AG10803 (cell line): Measurements from ENCODE around the gene ACBD6.

Experiments used
- DNase-seq: peaks from one replicate; pipeline ENCODE4 v3.0.0; 2010; ENCODE audit warnings: low read depth
- H3K4me3 ChIP-seq: 2 replicates; pipeline ENCODE4 v1.5.1; 2011; ENCODE audit warnings: mild to moderate bottlenecking, low read length, control low read depth
- CTCF ChIP-seq: conservative IDR thresholded peaks from 2 replicates; pipeline ENCODE4 v1.5.1; 2011; ENCODE audit warnings: mild to moderate bottlenecking, low read length, control low read depth, inconsistent platforms

ACBD6 gene

GRCh38 chr1:180489313-180489712 is 13.1 kb downstream of the ACBD6 start:
- no peak overlapping the region for H3K4me3 ChIP-seq
- DNase-seq: no peak
- TF ChIP-seq CTCF: no peak

- no peak overlapping the region for H3K4me3 ChIP-seq
- TF ChIP-seq CTCF: no peak
- no peak for DNase-seq
Observed at GRCh38 chr1:180488661-180489060, 13.7 kb downstream of the ACBD6 start.

- no peak overlapping the region for H3K4me3 ChIP-seq
- TF ChIP-seq CTCF: no peak
- DNase-seq: no peak
Observed at GRCh38 chr1:180486092-180486491, 16.3 kb downstream of the ACBD6 start.

GRCh38 chr1:180484490-180484889 is 17.9 kb downstream of the ACBD6 start:
- DNase-seq: no peak
- H3K4me3 ChIP-seq: no peak overlapping the region
- no peak for TF ChIP-seq CTCF

- H3K4me3 ChIP-seq: no peak overlapping the region
- peak; percentile 59 for DNase-seq
- TF ChIP-seq CTCF: peak; percentile 80
Observed at GRCh38 chr1:180482425-180483275, 19.7 kb downstream of the ACBD6 start.

- no peak overlapping the region for H3K4me3 ChIP-seq
- DNase-seq: no peak
- no peak for TF ChIP-seq CTCF
Observed at GRCh38 chr1:180470031-180470430, 32.3 kb downstream of the ACBD6 start.

GRCh38 chr1:180468311-180468710 is 34.1 kb downstream of the ACBD6 start:
- no peak for TF ChIP-seq CTCF
- no peak overlapping the region for H3K4me3 ChIP-seq
- DNase-seq: no peak
